OCI-LY1 (cell line): ENCODE data around the gene SLCO3A1.

ENCODE experiments used
- CTCF ChIP-seq: fragments of 200-600 bp; sonication (generic), shearing (Covaris generic); IDR thresholded peaks from 2 replicates; pipeline ENCODE4 v1.5.1; 2017; ENCODE audit warnings: mild to moderate bottlenecking, antibody characterized with exemption, low read length, moderate library complexity, mixed read lengths
- EZH2 ChIP-seq: fragments of 200-600 bp; sonication (generic), shearing (Covaris generic); IDR thresholded peaks from 2 replicates; pipeline ENCODE4 v1.8.0; 2017; ENCODE audit warnings: borderline replicate concordance, mixed run types, mild to moderate bottlenecking, antibody characterized with exemption, low read length, moderate library complexity, mixed read lengths

- TF ChIP-seq CTCF, result no peak
- no peak for TF ChIP-seq EZH2
Measured at GRCh38 chr15:92112711-92113110, 259.2 kb downstream of the SLCO3A1 start.
